Measurements from ENCODE around the gene ACAN.

ACAN gene

DNA sequence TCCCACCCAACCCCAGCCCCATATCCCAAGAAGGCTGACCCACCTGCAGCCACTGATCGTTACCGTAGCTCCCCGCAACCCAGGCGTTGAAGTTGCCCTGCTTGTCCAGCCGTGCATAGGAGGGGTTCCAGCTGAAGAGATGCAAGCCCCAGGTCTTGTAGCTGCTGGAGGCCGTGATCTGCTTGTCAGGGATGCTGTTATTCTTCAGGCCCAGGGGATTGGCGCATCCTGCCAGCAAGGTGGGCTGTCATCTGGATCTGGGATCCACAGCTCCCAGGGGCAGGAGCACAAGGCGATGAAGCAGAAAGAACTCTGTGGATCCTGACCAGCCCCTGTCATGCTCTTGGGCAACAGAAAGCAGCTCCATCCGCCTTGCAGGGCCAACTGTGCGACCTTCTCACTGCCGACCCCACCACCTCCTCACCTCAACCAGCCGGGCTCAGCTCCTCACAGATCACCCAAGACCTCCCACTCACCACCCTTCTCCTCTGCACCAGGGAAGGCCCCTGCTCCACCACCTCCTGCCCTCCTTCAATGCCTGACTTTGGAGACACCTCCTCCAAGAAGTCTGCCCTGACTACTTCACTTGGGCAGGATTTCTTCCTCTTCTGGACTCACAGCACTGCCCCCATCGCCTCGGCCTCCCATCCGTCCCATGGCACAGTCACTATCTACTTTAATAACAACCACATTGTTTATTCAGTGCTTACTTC lies 98.4 kb downstream of the ACAN start:
- no peak overlapping the region for H3K4me3 ChIP-seq (ENCODE audit: low read length)
- no peak for DNase-seq (ENCODE audit: low read depth)
- TF ChIP-seq, protein P1, sequence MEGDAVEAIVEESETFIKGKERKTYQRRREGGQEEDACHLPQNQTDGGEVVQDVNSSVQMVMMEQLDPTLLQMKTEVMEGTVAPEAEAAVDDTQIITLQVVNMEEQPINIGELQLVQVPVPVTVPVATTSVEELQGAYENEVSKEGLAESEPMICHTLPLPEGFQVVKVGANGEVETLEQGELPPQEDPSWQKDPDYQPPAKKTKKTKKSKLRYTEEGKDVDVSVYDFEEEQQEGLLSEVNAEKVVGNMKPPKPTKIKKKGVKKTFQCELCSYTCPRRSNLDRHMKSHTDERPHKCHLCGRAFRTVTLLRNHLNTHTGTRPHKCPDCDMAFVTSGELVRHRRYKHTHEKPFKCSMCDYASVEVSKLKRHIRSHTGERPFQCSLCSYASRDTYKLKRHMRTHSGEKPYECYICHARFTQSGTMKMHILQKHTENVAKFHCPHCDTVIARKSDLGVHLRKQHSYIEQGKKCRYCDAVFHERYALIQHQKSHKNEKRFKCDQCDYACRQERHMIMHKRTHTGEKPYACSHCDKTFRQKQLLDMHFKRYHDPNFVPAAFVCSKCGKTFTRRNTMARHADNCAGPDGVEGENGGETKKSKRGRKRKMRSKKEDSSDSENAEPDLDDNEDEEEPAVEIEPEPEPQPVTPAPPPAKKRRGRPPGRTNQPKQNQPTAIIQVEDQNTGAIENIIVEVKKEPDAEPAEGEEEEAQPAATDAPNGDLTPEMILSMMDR (conservative IDR thresholded peaks at IDR 0.05; ENCODE audit: low read depth, low read length) = no peak

GRCh38 chr15:88902221-88902835 lies 99.1 kb downstream of the ACAN start:
- DNase-seq (ENCODE audit: low read depth) = no peak
- TF ChIP-seq, protein P1 (conservative IDR thresholded peaks at IDR 0.05; ENCODE audit: low read depth, low read length) = no peak
- no peak overlapping the region for H3K4me3 ChIP-seq (ENCODE audit: low read length)

DNA sequence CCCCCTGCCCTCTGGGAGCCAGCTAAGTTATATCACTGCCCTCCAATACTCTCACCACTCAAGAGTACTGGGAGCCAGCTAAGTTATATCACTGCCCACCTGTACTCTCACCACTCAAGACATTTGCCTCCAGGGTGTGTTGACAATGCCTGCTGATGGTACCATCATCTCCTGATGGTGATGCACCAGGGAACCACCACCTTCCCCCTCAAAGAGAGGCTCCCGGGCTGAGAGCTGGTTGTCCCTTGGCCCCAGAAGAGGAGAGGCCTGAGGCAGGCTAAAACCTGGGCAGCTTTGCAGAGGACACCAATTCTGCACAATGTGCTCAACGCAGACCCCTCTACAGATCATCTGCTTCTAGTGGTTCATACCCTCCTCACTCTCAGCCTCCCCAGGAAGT lies 99.6 kb downstream of the ACAN start:
- no peak for DNase-seq (ENCODE audit: low read depth)
- TF ChIP-seq, protein P1 (conservative IDR thresholded peaks at IDR 0.05; ENCODE audit: low read depth, low read length) = no peak
- H3K4me3 ChIP-seq (ENCODE audit: low read length) = no peak overlapping the region

DNA sequence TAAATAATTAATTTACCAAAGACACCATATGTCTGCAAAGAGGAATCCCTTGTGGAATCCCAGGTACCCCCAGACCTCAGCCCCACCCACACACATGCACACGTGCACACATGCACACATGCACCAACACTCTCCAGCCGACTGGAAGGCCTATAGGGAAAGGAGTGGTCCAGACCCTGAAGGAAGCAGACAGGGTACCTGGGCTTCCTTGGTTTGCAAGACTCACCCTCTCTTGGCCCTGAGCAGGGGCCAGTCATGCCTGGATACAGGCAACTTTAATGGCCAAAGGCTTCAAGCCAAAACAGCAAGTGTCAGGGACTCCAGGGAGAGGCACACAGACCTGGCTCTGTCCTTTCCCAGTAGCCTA lies 101.0 kb downstream of the ACAN start:
- no peak overlapping the region for H3K4me3 ChIP-seq (ENCODE audit: low read length)
- TF ChIP-seq, protein P1 (conservative IDR thresholded peaks at IDR 0.05; ENCODE audit: low read depth, low read length) = no peak
- DNase-seq (ENCODE audit: low read depth) = no peak

DNA sequence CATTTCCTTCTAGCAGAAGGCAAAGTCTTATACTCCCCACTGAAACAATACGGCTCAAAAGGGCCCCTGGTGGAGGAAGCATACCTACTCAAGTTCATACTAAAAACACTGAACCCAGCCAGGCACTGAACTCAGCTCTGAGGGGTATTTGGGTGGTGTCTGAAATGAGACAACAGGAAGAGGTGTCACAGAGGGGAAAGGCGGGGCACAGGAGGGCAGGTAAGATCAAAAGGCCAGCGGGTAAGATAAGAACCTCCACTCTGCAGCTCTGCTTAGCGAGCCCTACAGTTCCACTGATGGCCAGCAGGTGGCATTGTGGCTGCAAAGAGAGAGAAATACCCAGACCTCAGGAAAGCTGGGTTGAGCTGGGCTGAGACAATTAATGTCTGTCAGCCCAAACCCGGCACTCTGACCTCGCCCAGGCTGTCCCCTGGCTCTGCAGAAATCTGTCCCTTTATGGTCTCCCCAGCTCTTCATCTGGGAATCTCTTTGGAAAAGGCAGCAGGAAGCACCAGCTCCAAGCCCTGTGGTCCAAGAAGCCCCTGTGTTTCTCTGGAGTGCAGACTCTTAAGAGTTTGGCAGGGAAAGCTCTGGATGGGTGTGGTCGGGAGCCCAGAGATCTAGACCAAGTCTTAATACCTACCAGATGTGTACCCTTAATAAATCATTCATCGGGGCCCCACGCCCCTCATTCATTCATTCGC lies 101.5 kb downstream of the ACAN start:
- no peak for DNase-seq (ENCODE audit: low read depth)
- H3K4me3 ChIP-seq (ENCODE audit: low read length) = no peak overlapping the region
- TF ChIP-seq, protein P1 (conservative IDR thresholded peaks at IDR 0.05; ENCODE audit: low read depth, low read length) = peak; percentile 99

GRCh38 chr15:88905576-88905975 lies 102.3 kb downstream of the ACAN start:
- TF ChIP-seq, protein P1 (conservative IDR thresholded peaks at IDR 0.05; ENCODE audit: low read depth, low read length) = no peak
- DNase-seq (ENCODE audit: low read depth) = no peak
- no peak overlapping the region for H3K4me3 ChIP-seq (ENCODE audit: low read length)
